Lower leg skin (tissue), 3 donors: Measurements from ENCODE around the gene RXRA.

Source experiments
- POLR2A ChIP-seq, 2 donors: fragments of 450-650 bp; IDR thresholded peaks; one replicate each; pipeline ENCODE4 v1.6.1; 2016 to 2017; ENCODE audit warnings: antibody characterized with exemption in 2 of 2, mild to moderate bottlenecking in 1 of 2, moderate library complexity in 1 of 2
- TF ChIP-seq, protein P1 (sequence below), 3 donors: fragments of 450-650 bp; IDR thresholded peaks; one replicate each; pipeline ENCODE4 v1.5.1; 2016; ENCODE audit warnings: antibody characterized with exemption in 3 of 3, mild to moderate bottlenecking in 3 of 3, moderate library complexity in 2 of 3

GRCh38 chr9:134341306-134341705 lies 15.1 kb downstream of the RXRA start:
- TF ChIP-seq POLR2A (IDR thresholded peaks at IDR 0.05), result no peak
- TF ChIP-seq, protein P1, sequence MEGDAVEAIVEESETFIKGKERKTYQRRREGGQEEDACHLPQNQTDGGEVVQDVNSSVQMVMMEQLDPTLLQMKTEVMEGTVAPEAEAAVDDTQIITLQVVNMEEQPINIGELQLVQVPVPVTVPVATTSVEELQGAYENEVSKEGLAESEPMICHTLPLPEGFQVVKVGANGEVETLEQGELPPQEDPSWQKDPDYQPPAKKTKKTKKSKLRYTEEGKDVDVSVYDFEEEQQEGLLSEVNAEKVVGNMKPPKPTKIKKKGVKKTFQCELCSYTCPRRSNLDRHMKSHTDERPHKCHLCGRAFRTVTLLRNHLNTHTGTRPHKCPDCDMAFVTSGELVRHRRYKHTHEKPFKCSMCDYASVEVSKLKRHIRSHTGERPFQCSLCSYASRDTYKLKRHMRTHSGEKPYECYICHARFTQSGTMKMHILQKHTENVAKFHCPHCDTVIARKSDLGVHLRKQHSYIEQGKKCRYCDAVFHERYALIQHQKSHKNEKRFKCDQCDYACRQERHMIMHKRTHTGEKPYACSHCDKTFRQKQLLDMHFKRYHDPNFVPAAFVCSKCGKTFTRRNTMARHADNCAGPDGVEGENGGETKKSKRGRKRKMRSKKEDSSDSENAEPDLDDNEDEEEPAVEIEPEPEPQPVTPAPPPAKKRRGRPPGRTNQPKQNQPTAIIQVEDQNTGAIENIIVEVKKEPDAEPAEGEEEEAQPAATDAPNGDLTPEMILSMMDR (IDR thresholded peaks at IDR 0.05), result no peak
